Stimulated activated CD4-positive, alpha-beta T cell treated with anti-CD3 and anti-CD28 coated beads, Interleukin-2, amount 100 ng/mL, for 24 hours (primary cell): Measurements from ENCODE around the gene CTAG1A.
"Not testable (repeated sequence)": the region's sequence is repeated elsewhere in the genome, so short reads cannot be mapped to it uniquely, and the experiment has no call there.

Source experiments
- DNase-seq, 2 donors: peaks; one replicate each; pipeline ENCODE4 v3.0.0-alpha.2; 2020

Gene CTAG1A

GRCh38 chrX:154575076-154575475, 9.9 kb upstream of the CTAG1A start:
- not testable (repeated sequence) for DNase-seq

DNA sequence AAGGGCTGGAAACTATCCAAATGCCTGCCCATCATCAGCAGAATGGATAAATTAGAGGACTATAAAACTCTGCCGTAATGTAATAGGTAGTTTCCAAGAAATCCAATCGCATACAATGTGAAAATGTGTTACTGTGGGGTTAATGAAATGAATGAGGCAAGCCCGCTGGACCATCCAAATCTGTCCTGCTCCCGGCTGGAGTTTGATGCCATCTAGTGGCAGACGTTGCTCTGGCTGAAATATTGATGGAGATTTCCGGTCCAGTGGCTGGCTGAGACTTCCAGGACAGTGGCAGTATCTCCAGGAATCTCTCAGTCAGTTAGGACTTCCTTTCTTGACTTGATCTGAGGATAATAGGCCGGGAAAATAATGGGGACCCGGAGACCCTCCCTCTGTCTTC, 1.9 kb upstream of the CTAG1A start:
- DNase-seq = not testable (repeated sequence)

DNA sequence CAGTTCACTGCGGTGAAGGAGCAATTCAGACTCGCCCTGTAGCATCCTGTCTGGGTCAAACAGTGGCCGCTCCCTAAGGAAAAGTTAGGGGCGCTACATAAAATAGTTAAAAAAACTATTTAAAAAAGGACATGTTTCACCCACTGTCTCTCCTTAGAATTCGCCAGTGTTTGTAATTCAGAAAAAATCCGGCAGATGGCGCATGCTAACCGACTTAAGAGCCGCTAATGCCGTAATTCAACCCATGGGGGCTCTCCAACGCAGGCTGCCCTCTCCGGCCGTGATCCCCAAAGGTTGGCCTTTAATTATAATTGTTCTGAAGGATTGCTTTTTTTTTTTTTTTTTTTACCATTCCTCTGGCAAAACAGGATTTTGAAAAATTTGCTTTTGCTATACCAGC, 5.5 kb downstream of the CTAG1A start:
- not testable (repeated sequence) for DNase-seq

GRCh38 chrX:154592505-154592904, 7.6 kb downstream of the CTAG1A start:
- no peak for DNase-seq

GRCh38 chrX:154593201-154593600, 8.3 kb downstream of the CTAG1A start:
- no peak for DNase-seq

DNA sequence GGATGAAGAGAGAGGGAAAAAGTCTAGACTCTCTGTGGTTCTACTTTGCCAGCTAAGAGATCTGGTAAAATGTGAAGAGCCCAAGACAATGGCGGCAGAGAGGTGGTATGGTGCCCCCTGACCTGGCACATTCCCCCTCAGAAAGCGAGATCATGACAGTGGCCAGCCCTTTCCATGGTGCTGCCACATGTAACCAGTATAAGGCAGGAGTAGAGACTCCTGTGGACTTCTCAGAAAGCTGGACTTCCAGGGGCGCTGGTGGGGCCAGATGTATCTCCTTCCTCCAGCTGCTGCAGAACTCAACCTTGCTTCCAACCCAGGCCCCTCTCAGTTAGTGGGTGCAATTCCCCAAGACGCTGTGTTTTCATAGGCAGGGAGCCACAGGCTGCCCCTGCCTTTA, 9.6 kb downstream of the CTAG1A start:
- DNase-seq = no peak

DNA sequence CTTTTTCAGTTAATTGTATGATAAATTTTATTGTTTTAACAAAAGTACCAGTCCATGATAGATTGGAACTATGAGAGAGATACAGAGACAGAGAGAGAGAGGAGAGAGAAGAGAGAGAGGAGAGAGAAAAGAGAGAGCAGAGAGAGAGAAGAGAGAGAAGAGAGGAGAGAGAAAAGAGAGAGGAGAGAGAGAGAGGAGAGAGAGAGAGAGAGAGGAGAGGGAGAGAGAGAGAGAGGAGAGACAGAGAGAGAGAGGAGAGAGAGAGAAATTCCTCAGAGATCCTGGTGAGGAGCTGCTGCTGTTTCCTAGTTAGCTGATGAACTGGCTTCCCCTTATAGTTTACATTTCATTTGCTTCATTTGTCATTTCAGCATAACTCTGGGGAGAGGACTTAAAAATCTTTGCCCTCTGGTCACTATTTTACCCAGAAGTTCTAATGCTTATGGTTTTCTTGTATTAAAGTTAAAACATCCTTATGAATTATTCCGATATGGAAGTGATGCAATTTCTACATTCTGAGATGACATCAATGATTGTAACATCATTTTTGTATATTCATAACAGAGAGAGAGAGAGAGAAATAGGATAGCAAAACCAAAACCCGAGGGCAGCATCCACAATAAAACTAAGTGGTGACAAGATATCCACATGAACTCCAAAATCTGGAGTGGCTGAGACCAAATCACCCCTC, 10.8 kb downstream of the CTAG1A start:
- DNase-seq = no peak

- DNase-seq = no peak
These were observed 11.5 kb downstream of the CTAG1A start for GRCh38 chrX:154596290-154596929.

GRCh38 chrX:154597221-154597620, 12.3 kb downstream of the CTAG1A start:
- DNase-seq = no peak

GRCh38 chrX:154598656-154599055, 13.7 kb downstream of the CTAG1A start:
- DNase-seq = no peak

DNA sequence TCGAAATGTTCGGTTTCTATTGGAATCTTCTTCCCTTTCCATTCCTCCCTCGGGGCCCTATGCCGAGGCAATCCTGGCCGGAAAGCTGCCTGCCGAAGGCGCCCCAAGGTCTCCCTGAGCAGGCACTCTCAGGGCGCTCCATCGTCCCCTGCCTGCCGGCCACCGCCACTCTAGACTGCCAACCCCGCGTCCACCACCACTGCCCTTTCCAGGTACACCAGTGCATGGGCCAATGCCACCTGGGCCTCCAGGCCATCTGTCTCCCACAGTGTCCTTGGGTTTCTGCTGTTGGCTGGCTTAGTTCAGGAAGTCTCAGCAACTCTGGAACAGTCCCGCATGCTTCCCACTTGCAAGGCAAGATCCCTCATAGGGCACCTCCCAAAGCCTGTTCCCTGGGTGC, 14.6 kb downstream of the CTAG1A start:
- no peak for DNase-seq

DNA sequence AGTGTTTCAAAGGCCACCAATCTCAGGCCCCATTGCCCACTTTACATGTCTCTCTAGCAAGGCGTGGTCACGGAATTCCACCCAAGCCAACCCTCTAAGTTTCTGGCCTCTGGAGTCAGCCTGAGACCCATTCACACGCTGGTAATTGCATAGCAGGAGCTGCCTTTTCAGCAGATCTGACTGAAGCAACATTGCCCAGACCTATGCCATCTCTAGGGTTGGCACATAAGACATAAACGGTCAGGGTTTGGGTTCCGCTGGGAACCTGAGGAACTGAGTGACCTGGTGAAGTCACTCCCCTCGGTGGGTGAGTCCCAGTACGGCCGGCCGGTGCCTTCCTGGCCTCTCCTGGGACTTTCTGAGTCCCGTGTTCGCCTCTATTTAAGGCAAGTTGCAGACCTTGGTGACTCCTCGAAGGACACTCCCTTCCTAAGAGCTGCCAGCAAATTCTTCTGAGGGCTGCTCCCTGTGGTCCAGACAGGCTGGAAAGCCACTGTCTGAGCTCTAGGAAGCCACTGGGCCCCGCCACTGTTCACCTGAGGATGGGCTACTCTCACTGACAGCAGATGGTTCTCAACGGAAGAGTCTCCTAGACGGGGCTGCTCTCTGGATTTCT, 15.9 kb downstream of the CTAG1A start:
- no peak for DNase-seq

DNA sequence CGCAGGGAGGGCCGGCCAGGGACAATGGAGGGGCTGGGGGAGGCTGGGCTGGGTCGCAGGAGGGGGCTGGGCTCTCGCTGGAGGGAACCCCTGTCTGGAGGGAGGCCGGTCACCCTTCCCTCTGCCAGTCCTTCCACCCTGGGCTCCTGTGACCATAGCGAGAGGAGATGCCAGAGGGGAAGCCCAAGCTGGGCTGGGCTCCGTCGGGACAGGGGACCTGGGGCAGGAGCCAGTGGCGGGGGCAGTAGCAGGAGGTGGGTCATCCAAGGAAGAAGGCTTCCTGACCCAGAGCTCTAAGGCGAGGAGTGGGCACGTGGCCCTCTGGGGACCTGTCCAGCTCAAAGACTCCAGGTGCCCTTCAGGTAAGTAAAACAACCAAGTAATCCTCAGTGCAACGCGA, 17.3 kb downstream of the CTAG1A start:
- no peak for DNase-seq

DNA sequence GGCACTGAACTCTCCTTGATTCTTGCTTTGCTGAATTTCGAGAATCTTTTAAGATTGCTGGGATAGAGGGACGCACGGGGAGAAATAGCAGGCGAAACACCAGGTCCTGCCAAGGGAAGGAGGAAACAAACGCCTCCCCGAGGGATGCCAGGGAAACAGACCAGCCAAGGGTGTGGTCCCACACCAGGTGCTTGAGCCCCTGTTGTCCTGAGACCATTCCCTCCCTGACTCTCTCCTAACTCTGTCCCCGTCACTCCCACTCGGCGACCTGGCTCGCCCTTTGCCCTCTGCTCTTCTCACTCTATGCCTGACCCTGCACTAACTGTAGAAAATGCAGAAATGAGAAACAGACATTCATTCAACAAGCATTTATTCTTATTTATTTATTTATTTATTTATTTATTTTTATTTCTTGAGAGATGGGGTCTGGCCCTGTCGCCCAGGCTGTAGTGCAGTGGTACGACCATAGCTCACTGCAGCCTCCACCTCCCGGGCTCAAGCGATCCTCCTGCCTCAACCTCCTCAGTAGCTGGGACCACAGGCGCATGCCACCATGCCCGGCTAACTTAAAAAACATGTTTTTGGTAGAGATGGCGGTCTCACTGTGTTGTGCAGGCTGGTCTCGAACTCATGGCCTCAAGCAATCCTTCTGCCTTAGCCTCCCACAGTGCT, 18.0 kb downstream of the CTAG1A start:
- no peak for DNase-seq

- DNase-seq = no peak
These were observed 18.8 kb downstream of the CTAG1A start for GRCh38 chrX:154603438-154604430.

- no peak for DNase-seq
These were observed 20.6 kb downstream of the CTAG1A start for GRCh38 chrX:154605566-154605965.

DNA sequence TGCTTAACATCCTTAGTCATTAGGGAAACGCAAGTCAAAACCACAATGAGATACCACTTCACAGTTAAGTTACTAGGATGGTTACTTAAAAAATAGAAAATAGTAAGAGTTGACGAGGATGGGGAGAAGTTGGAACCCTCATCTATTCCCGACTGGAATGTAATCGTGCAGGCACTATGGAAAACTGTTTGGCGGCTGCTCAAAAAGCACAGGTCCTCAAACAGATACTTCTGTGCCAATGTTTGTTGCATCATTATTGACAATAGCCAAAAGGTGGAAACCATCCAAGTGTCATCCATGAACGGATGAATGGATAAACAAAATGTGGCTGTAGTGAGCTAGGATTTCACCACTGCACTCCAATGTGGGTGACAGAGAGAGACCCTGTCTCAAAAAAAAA, 22.4 kb downstream of the CTAG1A start:
- DNase-seq = no peak

- not testable (repeated sequence) for DNase-seq
These were observed 23.0 kb downstream of the CTAG1A start for GRCh38 chrX:154607976-154608375.

- not testable (repeated sequence) for DNase-seq
These were observed 23.9 kb downstream of the CTAG1A start for GRCh38 chrX:154608823-154609222.

GRCh38 chrX:154611146-154611545, 26.2 kb downstream of the CTAG1A start:
- DNase-seq = not testable (repeated sequence)

DNA sequence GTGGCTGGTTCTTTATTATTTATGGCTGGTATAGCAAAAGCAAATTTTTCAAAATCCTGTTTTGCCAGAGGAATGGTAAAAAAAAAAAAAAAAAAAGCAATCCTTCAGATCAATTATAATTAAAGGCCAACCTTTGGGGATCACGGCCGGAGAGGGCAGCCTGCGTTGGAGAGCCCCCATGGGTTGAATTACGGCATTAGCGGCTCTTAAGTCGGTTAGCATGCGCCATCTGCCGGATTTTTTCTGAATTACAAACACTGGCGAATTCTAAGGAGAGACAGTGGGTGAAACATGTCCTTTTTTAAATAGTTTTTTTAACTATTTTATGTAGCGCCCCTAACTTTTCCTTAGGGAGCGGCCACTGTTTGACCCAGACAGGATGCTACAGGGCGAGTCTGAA, 28.7 kb downstream of the CTAG1A start:
- not testable (repeated sequence) for DNase-seq

GRCh38 chrX:154619182-154619581, 34.2 kb downstream of the CTAG1A start, which contains the start of gene CTAG1B:
TSS of gene CTAG1B (minus strand) at chrX:154619282. CDS start at chrX:154619218, 64 bp downstream.
- DNase-seq = not testable (repeated sequence)
